GM19467 (cell line): ENCODE results near the gene CREB3L4.
A peak's percentile ranks its signal among the peaks of the same experiment; 100 is the strongest.

Source experiments
- ATAC-seq: cut with Tn5 transposase; IDR thresholded peaks from one replicate; pipeline ENCODE4 v1.9.1; 2021; ENCODE audit warnings: mild to moderate bottlenecking, moderate library complexity; ENCODE audit not compliant: unreplicated experiment

The CREB3L4 gene

DNA sequence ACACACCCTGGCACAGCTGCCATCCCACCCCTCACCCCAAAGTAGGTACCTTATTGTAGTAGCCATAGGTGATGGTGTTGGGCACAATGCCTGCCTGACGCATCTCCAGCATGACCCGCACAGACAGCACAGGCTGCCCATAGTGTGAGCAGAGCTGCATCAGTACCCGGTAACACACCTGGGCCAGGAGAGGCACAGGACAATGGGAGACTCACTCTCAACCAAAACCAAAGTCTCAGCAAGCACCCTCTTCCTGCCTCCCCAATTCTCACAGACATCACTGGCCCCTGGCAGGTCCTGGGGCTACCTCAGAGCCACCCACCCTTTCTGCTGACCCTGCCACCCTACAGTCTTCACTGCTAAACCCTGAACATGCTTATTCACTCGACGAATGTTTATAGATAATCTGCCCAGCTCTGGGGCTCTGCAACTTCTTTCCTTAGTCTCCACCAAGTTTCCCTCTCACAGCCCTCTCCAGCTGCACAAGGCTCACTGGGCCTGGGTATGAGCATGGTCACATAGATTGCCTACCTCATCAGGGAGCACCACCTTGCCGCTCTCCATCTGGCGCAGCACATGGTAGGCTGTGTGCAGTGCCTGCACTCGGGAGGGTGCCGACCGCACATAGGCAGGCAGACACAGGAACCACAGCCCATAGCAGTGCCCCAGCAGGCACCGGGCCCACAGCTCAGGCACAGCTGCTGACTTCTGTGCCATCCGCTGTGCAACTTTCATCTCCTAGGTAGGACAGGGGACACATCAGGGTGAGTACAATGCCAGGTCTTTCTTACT is 31.5 kb upstream of the CREB3L4 start:
- no peak for ATAC-seq

DNA sequence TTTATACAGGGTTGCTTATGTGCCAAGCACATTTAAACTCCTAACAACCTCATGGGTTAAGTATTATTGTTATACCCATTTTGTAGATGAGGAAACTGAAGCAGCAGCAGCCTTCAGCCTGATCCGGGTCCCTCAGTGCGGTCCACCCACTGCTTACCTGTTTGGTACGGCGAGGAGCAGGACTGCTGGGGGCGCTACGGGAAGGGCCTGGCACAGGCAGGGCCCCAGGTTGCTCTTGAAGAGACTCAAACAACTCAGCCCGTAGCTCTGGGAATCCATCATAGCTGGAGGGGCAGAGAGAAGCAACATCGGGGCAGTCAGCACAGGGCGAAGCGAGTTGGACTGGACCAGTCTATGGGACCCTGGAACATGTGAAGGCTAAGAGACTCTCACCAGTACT is 30.4 kb upstream of the CREB3L4 start:
- ATAC-seq = no peak

GRCh38 chr1:153938996-153939395 is 28.7 kb upstream of the CREB3L4 start:
- no peak for ATAC-seq

- no peak for ATAC-seq
Measured at GRCh38 chr1:153939476-153939875, 28.2 kb upstream of the CREB3L4 start.

- no peak for ATAC-seq
Measured at GRCh38 chr1:153940756-153941155, 26.9 kb upstream of the CREB3L4 start.

- ATAC-seq = no peak
Measured at GRCh38 chr1:153941826-153942725, 25.6 kb upstream of the CREB3L4 start.

GRCh38 chr1:153942766-153943549 is 24.7 kb upstream of the CREB3L4 start:
- ATAC-seq = no peak

GRCh38 chr1:153944005-153944826 is 23.5 kb upstream of the CREB3L4 start:
- ATAC-seq = no peak

- no peak for ATAC-seq
Measured at GRCh38 chr1:153944827-153945117, 22.9 kb upstream of the CREB3L4 start.

DNA sequence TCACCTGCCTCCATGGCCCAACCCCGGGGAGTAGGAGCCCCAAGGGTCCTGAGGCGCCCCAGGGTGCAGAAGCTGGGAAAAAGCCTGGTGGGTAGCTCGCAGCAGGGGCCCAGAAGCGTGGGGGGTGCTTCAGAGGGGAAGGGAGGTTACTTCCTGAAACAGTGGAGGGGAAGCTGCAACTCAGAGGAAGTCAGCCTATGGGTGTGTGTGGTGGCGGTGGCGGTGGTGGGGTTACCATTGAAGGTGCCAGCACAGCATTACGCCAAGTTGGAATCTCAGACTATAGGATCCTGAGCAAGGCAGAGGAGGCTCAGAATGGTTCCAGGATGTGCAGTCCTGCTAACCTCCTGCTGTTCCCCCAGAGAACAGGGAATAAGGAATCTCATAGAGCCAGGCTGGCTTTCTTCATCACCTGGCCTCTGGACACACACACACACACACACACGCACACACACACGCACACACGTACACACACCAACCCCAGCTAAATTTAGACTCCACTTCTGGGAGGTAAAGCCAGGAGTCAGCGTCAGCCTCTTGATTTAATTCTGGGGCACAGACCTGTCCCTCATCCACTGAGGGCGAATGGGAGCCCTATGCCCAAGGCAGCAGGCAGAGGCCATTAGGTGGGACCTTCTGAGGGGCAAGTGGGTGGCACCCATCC is 22.4 kb upstream of the CREB3L4 start:
- ATAC-seq = no peak

GRCh38 chr1:153945795-153946621 is 21.7 kb upstream of the CREB3L4 start:
- ATAC-seq = peak; percentile 53

DNA sequence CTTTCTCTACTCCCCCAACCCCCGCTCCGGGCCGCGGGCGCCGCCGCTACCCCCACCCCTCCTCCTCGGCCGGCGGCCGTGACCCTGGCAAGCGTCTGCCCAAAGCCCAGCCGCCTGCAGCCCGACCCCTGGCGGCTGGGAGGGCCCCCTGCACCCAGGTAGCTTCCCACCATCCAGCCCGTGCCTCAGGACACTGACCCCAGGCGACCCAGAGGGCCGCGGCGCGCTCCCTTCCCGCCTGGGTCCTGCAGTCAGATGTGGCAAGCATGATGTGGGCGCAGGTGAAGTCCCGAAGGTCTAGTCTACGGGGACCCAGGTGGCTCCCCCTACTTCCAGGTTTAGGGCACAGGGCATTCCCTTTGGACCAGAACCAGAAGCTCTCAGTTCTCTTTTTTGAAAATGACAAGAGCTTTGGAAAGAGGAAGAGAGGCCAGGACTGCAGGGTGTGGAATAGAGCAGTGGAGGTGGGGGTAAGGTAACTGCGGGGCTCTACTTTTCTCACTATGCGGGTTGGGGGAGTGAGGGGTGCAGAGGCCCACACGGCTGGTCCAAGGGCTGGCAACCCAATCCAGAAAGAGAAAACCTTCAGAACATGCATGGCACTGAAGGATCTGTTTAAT is 21.0 kb upstream of the CREB3L4 start, which contains the start of gene DENND4B:
DENND4B (minus strand) TSS at position 97 of the 620 bp plus-strand sequence. CDS start 2,344 bp downstream, outside the sequence.
- peak; percentile 62 for ATAC-seq

DNA sequence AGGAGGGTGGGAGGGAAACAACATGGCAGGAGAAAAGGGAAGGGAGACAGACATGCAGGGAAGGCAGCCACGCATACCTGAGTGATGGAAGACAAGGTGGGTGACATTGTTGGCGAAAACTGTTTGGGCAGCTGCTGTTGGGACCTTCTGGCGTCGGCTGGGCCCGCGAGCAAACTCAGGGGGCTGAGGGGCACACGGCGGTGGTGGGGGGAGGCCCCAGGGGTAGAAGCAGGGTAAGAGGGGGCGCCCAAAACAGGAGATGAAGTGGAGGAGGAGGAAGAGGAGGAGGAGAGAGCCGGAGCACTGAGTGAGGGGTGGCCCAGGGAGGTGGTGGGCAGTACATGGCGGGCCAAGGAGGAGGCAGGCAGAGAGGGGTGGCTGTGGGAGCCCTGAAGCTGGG is 16.5 kb upstream of the CREB3L4 start:
- ATAC-seq = no peak

- ATAC-seq = no peak
Measured at GRCh38 chr1:153951801-153952200, 15.9 kb upstream of the CREB3L4 start.

DNA sequence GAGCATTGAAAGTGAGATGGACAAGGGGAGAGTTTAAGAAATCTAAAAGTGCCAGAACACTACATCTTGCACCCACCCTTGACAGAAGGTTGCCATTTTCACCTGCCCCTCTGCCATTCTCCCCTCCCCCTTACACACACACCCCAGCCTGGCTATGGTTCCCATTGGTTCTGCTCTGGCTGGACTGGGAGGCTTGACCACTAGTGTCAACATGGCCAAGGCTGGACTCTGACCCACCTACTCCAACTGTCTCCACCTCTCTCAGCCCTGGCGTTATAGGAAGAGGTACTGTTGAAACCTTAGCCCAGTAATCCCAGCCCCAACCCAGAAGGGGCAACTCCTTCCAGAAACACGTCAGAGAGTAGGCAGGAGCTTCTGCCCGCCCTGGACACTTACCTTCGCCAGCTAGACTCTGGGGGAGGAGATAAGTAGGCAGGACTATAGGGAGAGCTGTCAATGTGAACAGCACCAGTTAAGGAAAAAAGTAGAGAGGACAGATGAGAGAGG is 13.8 kb upstream of the CREB3L4 start:
- ATAC-seq = no peak

- no peak for ATAC-seq
Measured at GRCh38 chr1:153954826-153955225, 12.9 kb upstream of the CREB3L4 start.

GRCh38 chr1:153956997-153957715 is 10.5 kb upstream of the CREB3L4 start:
- ATAC-seq = no peak

DNA sequence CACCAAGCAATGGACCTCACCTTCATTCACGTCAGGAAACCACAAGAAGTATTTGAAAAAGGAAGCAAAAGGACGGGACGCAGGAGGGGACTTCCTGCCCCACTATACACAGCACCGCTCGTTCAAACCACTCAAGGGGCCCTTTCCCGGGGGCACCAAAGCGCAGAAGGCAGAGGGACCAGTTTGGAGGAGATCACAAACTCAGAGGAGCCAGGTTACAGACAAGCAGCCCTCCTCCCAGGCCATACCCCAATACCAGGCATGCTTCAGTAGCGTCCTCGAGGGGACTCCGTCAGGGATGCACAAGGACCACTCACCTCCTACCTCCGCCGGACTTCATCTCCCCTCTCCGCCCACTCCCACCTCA is 10.0 kb upstream of the CREB3L4 start:
- peak; percentile 14 for ATAC-seq
